HG02938 (cell line): Measurements from ENCODE around the gene DMD.
A peak's percentile ranks its signal among the peaks of the same experiment; 100 is the strongest.
"Not testable (repeated sequence)": the region's sequence is repeated elsewhere in the genome, so short reads cannot be mapped to it uniquely, and the experiment has no call there.

Experiments
- ATAC-seq: cut with Tn5 transposase; IDR thresholded peaks from one replicate; pipeline ENCODE4 v1.9.1; 2021; ENCODE audit warnings: mild to moderate bottlenecking, moderate library complexity; ENCODE audit not compliant: unreplicated experiment

DMD gene

GRCh38 chrX:31649201-31649600, 1562.1 kb downstream of the DMD start:
- ATAC-seq = no peak

GRCh38 chrX:31633349-31633748, 1578.0 kb downstream of the DMD start:
- no peak for ATAC-seq

GRCh38 chrX:31629195-31629594, 1582.2 kb downstream of the DMD start:
- ATAC-seq = no peak

DNA sequence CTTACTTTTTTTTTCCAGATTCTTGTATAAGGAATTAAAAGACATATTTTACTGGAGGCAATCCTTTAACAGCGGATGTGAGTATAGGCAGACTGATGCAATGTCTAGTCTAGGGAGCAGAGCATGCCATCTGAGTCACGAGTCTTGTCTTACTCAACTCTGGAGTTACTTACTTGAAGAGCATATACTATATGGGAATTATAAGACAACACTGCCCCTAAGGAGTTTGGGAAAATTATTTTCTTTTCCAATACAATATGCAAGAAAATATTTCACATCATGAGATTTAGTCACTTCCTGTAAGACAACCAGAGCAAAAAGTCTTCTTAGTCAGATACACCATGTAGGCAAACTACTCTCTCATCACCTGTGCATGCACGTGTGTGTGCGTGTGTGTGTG, 1602.2 kb downstream of the DMD start:
- no peak for ATAC-seq

DNA sequence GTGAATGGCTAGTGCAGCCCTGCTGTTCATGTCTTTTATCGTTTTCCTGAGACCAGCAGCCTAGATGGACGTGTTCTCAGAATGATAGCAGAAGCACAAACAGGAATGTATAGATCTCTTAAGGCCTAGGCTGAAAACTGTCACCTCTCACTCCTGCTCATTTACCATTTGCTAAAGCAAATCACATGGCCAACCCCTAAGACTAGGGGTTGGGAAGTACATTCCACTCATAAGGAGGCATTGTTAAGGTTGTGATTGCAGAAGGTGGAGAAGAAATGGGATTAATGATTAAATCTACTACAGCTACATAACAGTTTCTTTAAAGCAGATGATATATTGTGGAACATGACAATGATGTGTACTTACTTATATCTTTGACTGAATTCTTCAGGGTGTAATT, 1602.7 kb downstream of the DMD start:
- no peak for ATAC-seq

DNA sequence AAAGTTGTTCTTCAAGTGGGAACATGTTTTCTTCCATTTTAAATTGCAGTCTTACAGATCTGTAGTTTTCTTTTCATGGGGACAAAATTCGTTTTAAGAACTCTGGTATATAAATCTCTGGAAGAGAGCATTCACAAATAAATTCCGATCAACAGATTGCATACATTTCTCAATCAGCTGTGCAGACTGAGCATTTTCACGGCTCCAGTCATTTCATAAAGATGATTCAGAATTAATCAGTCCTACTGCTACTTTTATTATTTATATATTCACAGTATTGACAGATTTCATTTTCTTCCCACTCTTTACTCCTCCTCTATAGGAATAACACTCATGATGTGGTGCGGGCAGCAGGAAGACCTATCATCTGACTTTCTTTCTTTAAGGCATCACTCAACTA, 1604.6 kb downstream of the DMD start:
- ATAC-seq = no peak

DNA sequence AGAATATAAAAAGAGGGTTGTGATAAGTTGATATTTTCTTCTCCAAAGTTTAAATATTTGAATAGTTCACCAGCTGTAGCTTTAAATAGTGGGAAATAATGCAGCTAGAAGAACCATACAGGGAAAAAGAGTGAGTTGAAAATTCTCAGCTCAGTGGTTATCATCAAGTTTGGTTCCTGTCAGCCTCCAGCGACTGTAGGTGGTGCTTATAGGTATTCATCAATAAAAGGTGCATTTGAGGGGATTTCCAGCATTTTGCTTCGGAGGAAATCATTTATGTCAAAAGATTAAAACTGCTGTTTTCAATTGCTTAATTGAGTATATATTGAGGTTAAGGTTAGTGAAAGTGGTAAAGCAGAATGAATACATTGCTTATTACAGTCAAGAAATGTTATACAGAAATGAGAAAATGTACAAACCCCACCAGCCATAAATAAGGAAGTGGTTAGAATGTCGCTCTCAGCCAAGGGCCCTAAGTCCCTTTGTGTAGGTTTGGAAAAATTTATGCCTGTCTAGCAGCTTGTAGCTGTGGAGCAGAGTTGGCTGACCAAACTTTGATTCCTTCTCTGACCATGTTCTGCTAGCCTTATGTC, 1606.6 kb downstream of the DMD start:
- ATAC-seq = peak; percentile 91

DNA sequence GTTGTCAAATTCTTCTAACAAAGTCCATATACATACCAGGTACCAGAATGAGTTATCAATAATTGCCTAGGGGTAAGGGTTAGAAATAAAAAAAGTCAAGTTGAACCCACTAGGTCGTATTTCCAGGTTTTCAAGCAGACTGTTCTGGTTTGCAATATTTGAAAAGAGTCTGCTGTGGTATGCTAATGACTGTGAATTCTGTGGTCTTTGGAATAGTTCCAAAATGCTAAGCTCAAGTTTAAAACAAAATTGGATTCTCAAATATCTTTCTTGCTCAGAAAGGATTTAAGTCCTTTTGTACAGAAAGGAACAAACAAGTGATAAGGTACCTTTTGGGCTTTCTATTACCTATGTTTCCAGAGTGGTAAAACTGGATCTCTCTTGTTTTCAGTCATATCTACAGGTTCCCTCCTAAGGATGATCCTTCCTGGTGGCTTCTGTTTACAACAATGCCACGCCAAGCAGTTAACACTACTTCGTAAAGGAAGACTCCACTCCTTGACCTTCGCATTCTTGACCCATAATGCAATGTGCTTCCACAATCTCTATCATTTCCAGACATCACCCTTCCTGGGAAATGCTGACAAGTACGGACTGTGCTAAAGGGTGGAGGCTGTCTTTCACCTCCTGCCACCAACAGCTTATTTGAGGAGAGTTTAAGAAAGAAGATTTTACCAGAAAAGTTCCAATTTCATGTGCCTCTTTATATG, 1607.8 kb downstream of the DMD start:
- ATAC-seq = no peak

- ATAC-seq = no peak
Observed at GRCh38 chrX:31600823-31601222, 1610.5 kb downstream of the DMD start.

DNA sequence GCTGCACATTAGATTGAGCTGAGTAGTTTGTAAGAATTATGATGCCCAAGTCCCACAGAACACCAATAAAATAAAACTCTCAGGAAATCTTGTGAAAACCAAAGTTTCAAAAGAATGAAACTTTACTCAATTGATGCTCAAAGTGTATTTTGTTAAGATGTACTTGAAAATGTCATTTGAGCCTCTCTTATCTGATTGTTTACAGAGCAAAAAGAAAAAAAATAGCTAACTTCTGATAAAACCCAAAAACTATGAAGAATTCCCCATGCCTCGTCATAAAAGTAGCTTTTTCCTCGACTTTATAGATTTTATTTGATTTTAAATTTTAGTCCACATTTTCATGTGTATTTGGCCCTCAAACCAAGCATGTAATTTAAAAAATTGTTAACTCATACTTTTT, 1618.0 kb downstream of the DMD start:
- ATAC-seq = no peak

GRCh38 chrX:31591355-31591754, 1620.0 kb downstream of the DMD start:
- ATAC-seq = no peak

DNA sequence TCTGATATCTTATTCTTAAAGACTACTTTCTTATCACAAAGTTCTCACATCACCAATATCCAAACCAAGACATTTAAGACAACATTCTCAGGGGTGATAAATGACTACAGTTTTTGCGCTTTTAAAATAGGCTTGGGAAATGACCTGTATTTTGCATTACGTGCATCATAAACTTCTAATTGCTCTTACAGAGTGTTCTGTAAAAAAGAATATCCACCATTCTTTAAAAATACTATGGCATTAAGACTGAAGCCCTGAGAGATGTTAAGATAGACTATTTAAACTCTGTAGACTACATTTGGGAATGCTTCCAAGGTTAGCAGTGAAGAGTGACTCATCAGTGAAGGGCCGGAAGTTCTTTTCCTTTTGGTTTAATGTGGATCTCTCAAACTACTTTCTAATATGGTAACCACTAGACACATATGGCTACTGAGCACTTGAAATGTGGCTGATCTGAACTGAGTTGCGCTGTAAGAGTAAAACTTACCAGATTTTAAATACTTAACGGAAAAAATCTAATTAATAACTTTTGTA, 1620.7 kb downstream of the DMD start:
- ATAC-seq = no peak

GRCh38 chrX:31589503-31589902, 1621.8 kb downstream of the DMD start:
- no peak for ATAC-seq

DNA sequence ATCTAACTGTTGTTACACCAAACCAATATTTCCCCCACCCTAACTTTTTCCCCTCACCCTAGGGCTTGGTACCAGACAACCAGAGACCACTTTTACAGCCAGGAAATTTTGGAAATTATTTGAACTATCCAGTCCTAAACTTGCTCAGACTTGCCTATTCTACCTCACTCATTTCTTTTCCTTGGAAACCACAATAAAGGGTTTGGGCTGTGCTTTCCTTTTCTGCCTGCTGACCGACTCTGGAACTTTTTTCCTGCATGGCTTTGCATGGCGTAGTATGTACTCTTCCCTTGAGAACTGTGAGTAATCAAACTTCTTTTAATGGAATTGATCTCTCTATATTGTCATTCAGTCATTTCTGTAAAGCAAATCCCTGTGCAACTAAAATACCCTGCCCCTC, 1623.0 kb downstream of the DMD start:
- ATAC-seq = no peak

DNA sequence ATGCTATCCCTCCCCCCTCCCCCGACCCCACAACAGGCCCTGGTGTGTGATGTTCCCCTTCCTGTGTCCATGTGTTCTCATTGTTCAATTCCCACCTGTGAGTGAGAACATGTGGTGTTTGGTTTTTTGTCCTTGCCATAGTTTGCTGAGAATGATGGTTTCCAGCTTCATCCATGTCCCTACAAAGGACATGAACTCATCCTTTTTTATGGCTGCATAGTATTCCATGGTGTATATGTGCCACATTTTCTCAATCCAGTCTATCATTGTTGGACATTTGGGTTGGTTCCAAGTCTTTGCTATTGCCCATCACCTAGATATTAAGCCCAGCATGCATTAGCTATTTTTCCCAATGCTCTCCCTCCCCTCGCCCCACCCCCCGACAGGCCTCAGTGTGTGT, 1627.5 kb downstream of the DMD start:
- not testable (repeated sequence) for ATAC-seq

GRCh38 chrX:31580726-31581125, 1630.6 kb downstream of the DMD start:
- no peak for ATAC-seq

GRCh38 chrX:31580227-31580626, 1631.1 kb downstream of the DMD start:
- no peak for ATAC-seq

GRCh38 chrX:31572360-31572759, 1639.0 kb downstream of the DMD start:
- ATAC-seq = no peak

DNA sequence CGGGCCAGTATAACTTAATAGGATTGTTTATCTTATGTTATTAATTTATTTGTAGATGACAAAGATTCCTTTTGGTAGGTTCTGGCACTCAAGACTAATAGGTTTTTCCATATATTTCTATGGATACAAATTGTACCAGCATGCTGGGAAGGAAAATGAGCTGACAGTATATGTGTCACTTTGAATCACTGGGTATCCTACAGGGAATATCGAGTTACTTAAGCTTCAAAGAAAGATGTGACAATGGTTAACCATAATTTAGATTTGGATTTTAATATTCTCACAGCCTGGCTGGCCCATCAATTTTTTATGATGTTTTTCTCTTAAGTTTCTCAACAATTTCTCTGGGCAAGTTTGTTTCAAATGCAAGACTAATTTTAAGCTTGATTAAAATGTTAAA, 1640.7 kb downstream of the DMD start:
- no peak for ATAC-seq

DNA sequence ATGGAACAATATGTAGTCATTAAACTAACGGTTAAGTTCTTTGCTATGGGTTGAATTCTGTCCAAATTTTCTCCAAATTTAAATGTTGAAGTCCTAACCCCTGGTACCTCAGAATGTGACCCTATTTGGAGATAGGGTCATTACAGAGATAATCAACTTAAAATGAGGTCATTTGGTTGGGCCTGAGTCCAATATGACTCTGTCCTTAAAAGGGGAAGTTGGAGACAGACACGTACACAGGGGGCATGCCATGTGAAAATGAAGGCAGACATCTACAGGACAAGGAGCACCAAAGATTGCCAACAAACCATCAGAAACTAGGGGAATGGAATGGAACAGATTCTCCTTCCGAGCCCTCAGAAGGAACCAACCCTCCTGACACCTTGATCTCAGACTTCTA, 1647.6 kb downstream of the DMD start:
- no peak for ATAC-seq

DNA sequence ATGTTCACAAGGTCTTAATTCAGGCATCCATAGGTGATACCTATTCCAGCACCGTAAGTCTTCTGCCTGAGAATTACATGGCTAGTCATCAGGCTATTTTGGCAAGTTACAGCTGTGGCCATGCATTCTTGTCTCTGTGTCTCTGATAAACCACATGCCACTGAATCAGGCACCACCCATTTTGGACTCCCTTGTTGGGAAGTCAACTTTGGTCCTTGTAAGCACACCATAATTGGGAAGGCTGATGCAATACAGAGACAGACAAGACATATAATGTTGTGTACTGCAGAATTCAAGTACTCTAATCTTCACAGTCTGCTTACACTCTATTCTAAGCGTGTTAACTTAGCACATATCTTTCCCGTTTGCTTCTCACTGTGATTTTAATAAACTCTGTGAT, 1655.8 kb downstream of the DMD start:
- ATAC-seq = no peak

DNA sequence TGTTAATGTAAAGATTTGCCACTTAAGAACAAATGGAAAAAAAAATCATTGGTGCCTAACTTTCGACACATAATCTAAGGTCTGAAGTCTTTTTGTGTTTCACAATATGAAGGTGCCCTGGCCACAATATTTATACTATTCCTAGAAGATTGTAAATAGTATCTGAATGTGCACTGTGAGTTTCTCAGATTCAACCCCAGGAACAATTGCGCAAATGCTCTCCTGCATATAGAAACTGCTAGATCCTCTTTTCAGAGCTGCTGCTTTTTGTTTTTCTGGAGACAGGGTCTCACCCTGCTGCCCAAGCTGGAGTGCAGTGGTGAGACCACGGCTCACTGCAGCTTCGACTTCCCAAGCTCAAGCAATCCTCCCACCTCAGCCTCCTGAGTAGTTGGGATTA, 1659.4 kb downstream of the DMD start:
- no peak for ATAC-seq

DNA sequence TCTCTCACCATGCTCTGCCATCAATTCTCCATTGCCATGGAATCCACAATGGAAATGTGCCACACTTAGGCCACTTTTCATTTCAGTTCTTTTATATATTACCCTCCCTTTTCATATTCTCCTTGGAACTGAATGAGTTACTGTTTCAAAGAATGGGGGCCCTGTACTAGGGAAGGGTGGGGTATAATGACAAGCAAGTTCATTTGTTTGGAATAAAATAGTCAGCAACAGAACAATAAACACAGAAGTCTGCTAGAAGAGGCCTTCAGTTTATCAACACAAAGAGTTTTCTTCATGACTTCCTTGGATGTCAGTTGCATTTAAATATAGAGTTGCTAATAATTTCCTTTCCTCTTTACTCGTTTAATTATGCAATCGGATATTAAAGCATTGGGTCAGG, 1661.2 kb downstream of the DMD start:
- no peak for ATAC-seq
